GM23338 (cell line): ENCODE data around the gene ZNF878. TPM values are rescaled to one million over a fixed set of nuclear protein-coding genes. Genes with fewer than 3 reads are reported as not detected.

ENCODE experiments used
- ATAC-seq: fragments of 200-7000 bp; cut with Tn5 transposase; 3 replicates; pipeline ENCODE4 v1.9.1; 2020
- DNase-seq: peaks from one replicate; pipeline ENCODE4 v3.0.0-alpha.2; 2015; ENCODE audit warnings: low spot score
- H2AFZ ChIP-seq: fragments of 200-600 bp; sonication (generic); 2 replicates; pipeline ENCODE4 v1.8.0; 2016; ENCODE audit warnings: antibody characterized with exemption, mild to moderate bottlenecking, moderate library complexity
- H3F3A ChIP-seq: fragments of 200-600 bp; sonication (generic); replicated peaks from 2 replicates; pipeline ENCODE4 v1.8.0; 2017; ENCODE audit warnings: antibody characterized with exemption, mixed run types, low read depth
- H3K27ac ChIP-seq: fragments of 200-600 bp; sonication (generic); 2 replicates; pipeline ENCODE4 v1.6.1; 2016; ENCODE audit warnings: low read depth
- H3K27me3 ChIP-seq: fragments of 200-600 bp; sonication (generic); 2 replicates; pipeline ENCODE4 v1.8.0; 2016; ENCODE audit warnings: mild to moderate bottlenecking, mixed run types, moderate library complexity; ENCODE audit not compliant: insufficient read depth
- H3K36me3 ChIP-seq: fragments of 200-600 bp; sonication (generic); 2 replicates; pipeline ENCODE4 v1.8.0; 2016; ENCODE audit warnings: mild to moderate bottlenecking; ENCODE audit not compliant: insufficient read depth
- H3K4me1 ChIP-seq: fragments of 200-600 bp; sonication (generic); 2 replicates; pipeline ENCODE4 v1.8.0; 2016; ENCODE audit warnings: mild to moderate bottlenecking, moderate library complexity; ENCODE audit not compliant: insufficient read depth
- H3K4me2 ChIP-seq: fragments of 200-600 bp; sonication (generic); 2 replicates; pipeline ENCODE4 v1.7.1; 2017; ENCODE audit warnings: mixed run types
- H3K4me3 ChIP-seq: fragments of 200-600 bp; sonication (generic); 2 replicates; pipeline ENCODE4 v1.6.1; 2016; ENCODE audit warnings: mixed run types
- H3K79me2 ChIP-seq: fragments of 200-600 bp; sonication (generic); replicated peaks from 2 replicates; pipeline ENCODE4 v1.8.0; 2017; ENCODE audit warnings: mild to moderate bottlenecking; ENCODE audit not compliant: insufficient read depth
- H3K9me2 ChIP-seq: fragments of 200-600 bp; sonication (generic); 2 replicates; pipeline ENCODE4 v1.8.0; 2017; ENCODE audit not compliant: insufficient read depth
- H4K20me1 ChIP-seq: fragments of 200-600 bp; sonication (generic); replicated peaks from 2 replicates; pipeline ENCODE4 v1.8.0; 2017; ENCODE audit warnings: mild to moderate bottlenecking; ENCODE audit not compliant: insufficient read depth
- H3K27ac Mint-ChIP-seq: 2 replicates; pipeline ENCODE4 v1.8.0; 2020; ENCODE audit warnings: inconsistent platforms, mild to moderate bottlenecking, moderate library complexity, mixed read lengths
- H3K27me3 Mint-ChIP-seq: 3 replicates; pipeline ENCODE4 v1.8.0; 2022; ENCODE audit warnings: low read depth, mild to moderate bottlenecking, moderate library complexity, mixed read lengths, inconsistent platforms; ENCODE audit not compliant: insufficient read depth, poor library complexity
- H3K36me3 Mint-ChIP-seq: 3 replicates; pipeline ENCODE4 v1.8.0; 2021; ENCODE audit warnings: low read depth, mild to moderate bottlenecking, inconsistent platforms, moderate library complexity, mixed read lengths
- H3K4me1 Mint-ChIP-seq: 3 replicates; pipeline ENCODE4 v1.8.0; 2020; ENCODE audit warnings: mild to moderate bottlenecking, inconsistent platforms, mixed read lengths
- H3K4me3 Mint-ChIP-seq: 3 replicates; pipeline ENCODE4 v1.8.0; 2021; ENCODE audit warnings: moderate library complexity, mild to moderate bottlenecking, inconsistent platforms, mixed read lengths
- H3K9me3 Mint-ChIP-seq: 3 replicates; pipeline ENCODE4 v1.8.0; 2020; ENCODE audit warnings: moderate library complexity, mild to moderate bottlenecking, inconsistent platforms, mixed read lengths
- CREB1 ChIP-seq: fragments of 250-450 bp; sonication (Bioruptor Pico); IDR thresholded peaks from 2 replicates; pipeline ENCODE4 v1.5.0; 2020; ENCODE audit warnings: low read depth, mild to moderate bottlenecking, moderate library complexity
- EZH2 ChIP-seq: fragments of 200-600 bp; sonication (generic); IDR thresholded peaks from one replicate; pipeline ENCODE4 v1.8.0; 2017; ENCODE audit warnings: antibody characterized with exemption, mild to moderate bottlenecking, low read depth; ENCODE audit not compliant: unreplicated experiment
- EZH2phosphoT487 ChIP-seq: fragments of 200-600 bp; sonication (generic); IDR thresholded peaks from one replicate; pipeline ENCODE4 v1.8.1; 2018; ENCODE audit warnings: antibody characterized with exemption; ENCODE audit not compliant: unreplicated experiment
- JUNB ChIP-seq: IDR thresholded peaks from one replicate; pipeline ENCODE4 v1.6.1; 2016; ENCODE audit warnings: antibody characterized with exemption; ENCODE audit not compliant: unreplicated experiment
- NANOG ChIP-seq: IDR thresholded peaks from 2 replicates; pipeline ENCODE4 v1.6.1; 2016; ENCODE audit warnings: antibody characterized with exemption, borderline replicate concordance
- POLR2AphosphoS5 ChIP-seq: IDR thresholded peaks from 2 replicates; pipeline ENCODE4 v1.6.1; 2016; ENCODE audit warnings: antibody characterized with exemption, low read depth
- STAT1 ChIP-seq: IDR thresholded peaks from one replicate; pipeline ENCODE4 v1.6.1; 2016; ENCODE audit warnings: antibody characterized with exemption; ENCODE audit not compliant: unreplicated experiment
- ZNF114 ChIP-seq: fragments of 250-450 bp; sonication (Bioruptor Pico); IDR thresholded peaks from 2 replicates; pipeline ENCODE4 v1.5.0; 2020; ENCODE audit warnings: mild to moderate bottlenecking, moderate library complexity
- ZNF331 ChIP-seq: fragments of 250-450 bp; sonication (Bioruptor Pico); IDR thresholded peaks from 2 replicates; pipeline ENCODE4 v1.5.0; 2020; ENCODE audit warnings: low read depth, mild to moderate bottlenecking, moderate library complexity
- polyA plus RNA-seq: library from polyadenylated mRNA; unstranded; fragments of >200 nt; fragmentation: Nextera tagmentation; extraction: Ambion mirVana; gene quantifications from 2 replicates; pipeline ENCODE4 v1.2.1, GENCODE V29; 2016
- total RNA-seq: library from RNA; depleted of rRNA; stranded (reverse); fragments of >200 nt; shearing (Covaris generic); gene quantifications from 2 replicates; pipeline ENCODE4 v1.2.3, GENCODE V29; 2014
- TF ChIP-seq, protein P1 (sequence below), 2 experiments: fragments of 200-600 bp in 1 of 2; sonication (generic) in 1 of 2; conservative IDR thresholded peaks; 2 replicates each; pipeline versions ENCODE4 v1.5.1 to v1.6.1; 2016 to 2017; ENCODE audit warnings: antibody characterized with exemption in 2 of 2, low read depth in 2 of 2, mild to moderate bottlenecking in 2 of 2, moderate library complexity in 1 of 2
- TF ChIP-seq, protein P2 (sequence below): fragments of 250-450 bp; sonication (Bioruptor Pico); IDR thresholded peaks from 2 replicates; pipeline ENCODE4 v1.5.0; 2020; ENCODE audit warnings: mild to moderate bottlenecking, moderate library complexity
- TF ChIP-seq, protein P3 (sequence below): IDR thresholded peaks from one replicate; pipeline ENCODE4 v1.6.1; 2018; ENCODE audit warnings: antibody characterized with exemption; ENCODE audit not compliant: unreplicated experiment
- TF ChIP-seq, protein P4 (sequence below): IDR thresholded peaks from 2 replicates; pipeline ENCODE4 v1.6.1; 2016; ENCODE audit warnings: antibody characterized with exemption

Gene ZNF878
- total and polyA plus RNA-seq, 2 experiments from 2014 or later, result 8.7 to 16.4 TPM

DNA sequence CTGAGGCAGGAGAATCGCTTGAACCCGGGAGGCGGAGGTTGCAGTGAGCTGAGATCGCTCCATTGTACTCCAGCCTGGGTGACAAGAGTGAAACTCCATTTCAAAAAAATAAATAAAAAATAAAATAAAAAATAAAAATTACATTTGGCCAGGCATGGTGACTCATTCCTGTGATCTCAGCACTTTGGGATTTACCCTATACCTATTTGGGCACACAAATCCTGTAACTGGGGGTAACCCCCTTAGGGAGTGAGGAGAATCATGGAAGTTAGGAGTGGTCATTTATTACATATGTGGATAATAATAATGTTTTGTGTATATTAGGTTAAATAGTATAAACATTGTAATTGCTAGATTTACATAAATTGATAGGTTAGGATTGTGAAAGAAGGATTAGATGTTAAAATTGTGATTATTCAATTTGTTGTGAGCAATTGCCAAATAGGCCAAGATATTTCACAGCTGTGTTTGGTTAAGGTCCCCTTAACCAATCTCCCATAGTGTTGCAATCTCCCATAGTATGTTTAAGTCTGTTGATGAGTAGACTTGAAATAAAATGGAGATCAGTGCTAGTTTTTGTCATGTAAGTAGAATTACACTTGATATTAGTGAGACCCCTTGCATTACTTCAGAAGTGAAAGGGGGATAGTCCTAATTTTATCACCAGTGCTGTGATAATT, 42.5 kb upstream of the ZNF878 start:
- no peaks in the 10 kb centered on the region; the same call in none of the 2 replicates for H4K20me1 ChIP-seq
- Mint-ChIP-seq H3K27ac (no peak overlapping the region), H3K9me3 (peaks cover 89% of the 10 kb centered on the region), H3K36me3 (peaks cover 41% of the 10 kb centered on the region), H3K4me1 (no peaks in the 10 kb centered on the region; the same call in 2 of the 3 replicates), H3K4me3 (no peak overlapping the region), H3K27me3 (peaks cover 13% of the 10 kb centered on the region)
- no peak overlapping the region for H3K27ac ChIP-seq
- H3K4me1 ChIP-seq, result 0 out of 2 replicates have a peak, but pooled peaks cover 3% of the 10 kb centered on the region
- ATAC-seq (no peak), DNase-seq (no peak)
- TF ChIP-seq NANOG (no peak), EZH2phosphoT487 (no peak), JUNB (no peak), ZNF114 (CRISPR knock-in tag) (no peak), CREB1 (CRISPR knock-in tag) (no peak), EZH2 (no peak), ZNF331 (CRISPR knock-in tag) (no peak), STAT1 (no peak), POLR2AphosphoS5 (no peak)
- TF ChIP-seq, protein P1, sequence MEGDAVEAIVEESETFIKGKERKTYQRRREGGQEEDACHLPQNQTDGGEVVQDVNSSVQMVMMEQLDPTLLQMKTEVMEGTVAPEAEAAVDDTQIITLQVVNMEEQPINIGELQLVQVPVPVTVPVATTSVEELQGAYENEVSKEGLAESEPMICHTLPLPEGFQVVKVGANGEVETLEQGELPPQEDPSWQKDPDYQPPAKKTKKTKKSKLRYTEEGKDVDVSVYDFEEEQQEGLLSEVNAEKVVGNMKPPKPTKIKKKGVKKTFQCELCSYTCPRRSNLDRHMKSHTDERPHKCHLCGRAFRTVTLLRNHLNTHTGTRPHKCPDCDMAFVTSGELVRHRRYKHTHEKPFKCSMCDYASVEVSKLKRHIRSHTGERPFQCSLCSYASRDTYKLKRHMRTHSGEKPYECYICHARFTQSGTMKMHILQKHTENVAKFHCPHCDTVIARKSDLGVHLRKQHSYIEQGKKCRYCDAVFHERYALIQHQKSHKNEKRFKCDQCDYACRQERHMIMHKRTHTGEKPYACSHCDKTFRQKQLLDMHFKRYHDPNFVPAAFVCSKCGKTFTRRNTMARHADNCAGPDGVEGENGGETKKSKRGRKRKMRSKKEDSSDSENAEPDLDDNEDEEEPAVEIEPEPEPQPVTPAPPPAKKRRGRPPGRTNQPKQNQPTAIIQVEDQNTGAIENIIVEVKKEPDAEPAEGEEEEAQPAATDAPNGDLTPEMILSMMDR (conservative IDR thresholded peaks at IDR 0.05; ENCODE audit: low read depth in 2 of 2), result no peak
- TF ChIP-seq, protein P2, sequence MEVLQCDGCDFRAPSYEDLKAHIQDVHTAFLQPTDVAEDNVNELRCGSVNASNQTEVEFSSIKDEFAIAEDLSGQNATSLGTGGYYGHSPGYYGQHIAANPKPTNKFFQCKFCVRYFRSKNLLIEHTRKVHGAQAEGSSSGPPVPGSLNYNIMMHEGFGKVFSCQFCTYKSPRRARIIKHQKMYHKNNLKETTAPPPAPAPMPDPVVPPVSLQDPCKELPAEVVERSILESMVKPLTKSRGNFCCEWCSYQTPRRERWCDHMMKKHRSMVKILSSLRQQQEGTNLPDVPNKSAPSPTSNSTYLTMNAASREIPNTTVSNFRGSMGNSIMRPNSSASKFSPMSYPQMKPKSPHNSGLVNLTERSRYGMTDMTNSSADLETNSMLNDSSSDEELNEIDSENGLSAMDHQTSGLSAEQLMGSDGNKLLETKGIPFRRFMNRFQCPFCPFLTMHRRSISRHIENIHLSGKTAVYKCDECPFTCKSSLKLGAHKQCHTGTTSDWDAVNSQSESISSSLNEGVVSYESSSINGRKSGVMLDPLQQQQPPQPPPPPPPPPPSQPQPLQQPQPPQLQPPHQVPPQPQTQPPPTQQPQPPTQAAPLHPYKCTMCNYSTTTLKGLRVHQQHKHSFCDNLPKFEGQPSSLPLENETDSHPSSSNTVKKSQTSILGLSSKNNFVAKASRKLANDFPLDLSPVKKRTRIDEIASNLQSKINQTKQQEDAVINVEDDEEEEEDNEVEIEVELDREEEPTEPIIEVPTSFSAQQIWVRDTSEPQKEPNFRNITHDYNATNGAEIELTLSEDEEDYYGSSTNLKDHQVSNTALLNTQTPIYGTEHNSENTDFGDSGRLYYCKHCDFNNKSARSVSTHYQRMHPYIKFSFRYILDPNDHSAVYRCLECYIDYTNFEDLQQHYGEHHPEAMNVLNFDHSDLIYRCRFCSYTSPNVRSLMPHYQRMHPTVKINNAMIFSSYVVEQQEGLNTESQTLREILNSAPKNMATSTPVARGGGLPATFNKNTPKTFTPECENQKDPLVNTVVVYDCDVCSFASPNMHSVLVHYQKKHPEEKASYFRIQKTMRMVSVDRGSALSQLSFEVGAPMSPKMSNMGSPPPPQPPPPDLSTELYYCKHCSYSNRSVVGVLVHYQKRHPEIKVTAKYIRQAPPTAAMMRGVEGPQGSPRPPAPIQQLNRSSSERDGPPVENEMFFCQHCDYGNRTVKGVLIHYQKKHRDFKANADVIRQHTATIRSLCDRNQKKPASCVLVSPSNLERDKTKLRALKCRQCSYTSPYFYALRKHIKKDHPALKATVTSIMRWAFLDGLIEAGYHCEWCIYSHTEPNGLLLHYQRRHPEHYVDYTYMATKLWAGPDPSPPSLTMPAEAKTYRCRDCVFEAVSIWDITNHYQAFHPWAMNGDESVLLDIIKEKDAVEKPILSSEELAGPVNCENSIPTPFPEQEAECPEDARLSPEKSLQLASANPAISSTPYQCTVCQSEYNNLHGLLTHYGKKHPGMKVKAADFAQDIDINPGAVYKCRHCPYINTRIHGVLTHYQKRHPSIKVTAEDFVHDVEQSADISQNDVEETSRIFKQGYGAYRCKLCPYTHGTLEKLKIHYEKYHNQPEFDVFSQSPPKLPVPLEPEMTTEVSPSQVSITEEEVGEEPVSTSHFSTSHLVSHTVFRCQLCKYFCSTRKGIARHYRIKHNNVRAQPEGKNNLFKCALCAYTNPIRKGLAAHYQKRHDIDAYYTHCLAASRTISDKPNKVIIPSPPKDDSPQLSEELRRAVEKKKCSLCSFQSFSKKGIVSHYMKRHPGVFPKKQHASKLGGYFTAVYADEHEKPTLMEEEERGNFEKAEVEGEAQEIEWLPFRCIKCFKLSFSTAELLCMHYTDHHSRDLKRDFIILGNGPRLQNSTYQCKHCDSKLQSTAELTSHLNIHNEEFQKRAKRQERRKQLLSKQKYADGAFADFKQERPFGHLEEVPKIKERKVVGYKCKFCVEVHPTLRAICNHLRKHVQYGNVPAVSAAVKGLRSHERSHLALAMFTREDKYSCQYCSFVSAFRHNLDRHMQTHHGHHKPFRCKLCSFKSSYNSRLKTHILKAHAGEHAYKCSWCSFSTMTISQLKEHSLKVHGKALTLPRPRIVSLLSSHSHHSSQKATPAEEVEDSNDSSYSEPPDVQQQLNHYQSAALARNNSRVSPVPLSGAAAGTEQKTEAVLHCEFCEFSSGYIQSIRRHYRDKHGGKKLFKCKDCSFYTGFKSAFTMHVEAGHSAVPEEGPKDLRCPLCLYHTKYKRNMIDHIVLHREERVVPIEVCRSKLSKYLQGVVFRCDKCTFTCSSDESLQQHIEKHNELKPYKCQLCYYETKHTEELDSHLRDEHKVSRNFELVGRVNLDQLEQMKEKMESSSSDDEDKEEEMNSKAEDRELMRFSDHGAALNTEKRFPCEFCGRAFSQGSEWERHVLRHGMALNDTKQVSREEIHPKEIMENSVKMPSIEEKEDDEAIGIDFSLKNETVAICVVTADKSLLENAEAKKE (CRISPR knock-in tag), result no peak
- TF ChIP-seq, protein P3, sequence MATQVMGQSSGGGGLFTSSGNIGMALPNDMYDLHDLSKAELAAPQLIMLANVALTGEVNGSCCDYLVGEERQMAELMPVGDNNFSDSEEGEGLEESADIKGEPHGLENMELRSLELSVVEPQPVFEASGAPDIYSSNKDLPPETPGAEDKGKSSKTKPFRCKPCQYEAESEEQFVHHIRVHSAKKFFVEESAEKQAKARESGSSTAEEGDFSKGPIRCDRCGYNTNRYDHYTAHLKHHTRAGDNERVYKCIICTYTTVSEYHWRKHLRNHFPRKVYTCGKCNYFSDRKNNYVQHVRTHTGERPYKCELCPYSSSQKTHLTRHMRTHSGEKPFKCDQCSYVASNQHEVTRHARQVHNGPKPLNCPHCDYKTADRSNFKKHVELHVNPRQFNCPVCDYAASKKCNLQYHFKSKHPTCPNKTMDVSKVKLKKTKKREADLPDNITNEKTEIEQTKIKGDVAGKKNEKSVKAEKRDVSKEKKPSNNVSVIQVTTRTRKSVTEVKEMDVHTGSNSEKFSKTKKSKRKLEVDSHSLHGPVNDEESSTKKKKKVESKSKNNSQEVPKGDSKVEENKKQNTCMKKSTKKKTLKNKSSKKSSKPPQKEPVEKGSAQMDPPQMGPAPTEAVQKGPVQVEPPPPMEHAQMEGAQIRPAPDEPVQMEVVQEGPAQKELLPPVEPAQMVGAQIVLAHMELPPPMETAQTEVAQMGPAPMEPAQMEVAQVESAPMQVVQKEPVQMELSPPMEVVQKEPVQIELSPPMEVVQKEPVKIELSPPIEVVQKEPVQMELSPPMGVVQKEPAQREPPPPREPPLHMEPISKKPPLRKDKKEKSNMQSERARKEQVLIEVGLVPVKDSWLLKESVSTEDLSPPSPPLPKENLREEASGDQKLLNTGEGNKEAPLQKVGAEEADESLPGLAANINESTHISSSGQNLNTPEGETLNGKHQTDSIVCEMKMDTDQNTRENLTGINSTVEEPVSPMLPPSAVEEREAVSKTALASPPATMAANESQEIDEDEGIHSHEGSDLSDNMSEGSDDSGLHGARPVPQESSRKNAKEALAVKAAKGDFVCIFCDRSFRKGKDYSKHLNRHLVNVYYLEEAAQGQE, result no peak
- TF ChIP-seq, protein P4, sequence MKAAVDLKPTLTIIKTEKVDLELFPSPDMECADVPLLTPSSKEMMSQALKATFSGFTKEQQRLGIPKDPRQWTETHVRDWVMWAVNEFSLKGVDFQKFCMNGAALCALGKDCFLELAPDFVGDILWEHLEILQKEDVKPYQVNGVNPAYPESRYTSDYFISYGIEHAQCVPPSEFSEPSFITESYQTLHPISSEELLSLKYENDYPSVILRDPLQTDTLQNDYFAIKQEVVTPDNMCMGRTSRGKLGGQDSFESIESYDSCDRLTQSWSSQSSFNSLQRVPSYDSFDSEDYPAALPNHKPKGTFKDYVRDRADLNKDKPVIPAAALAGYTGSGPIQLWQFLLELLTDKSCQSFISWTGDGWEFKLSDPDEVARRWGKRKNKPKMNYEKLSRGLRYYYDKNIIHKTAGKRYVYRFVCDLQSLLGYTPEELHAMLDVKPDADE, result no peak
- no peaks in the 10 kb centered on the region; the same call in 1 of the 2 replicates for H3F3A ChIP-seq
- H3K79me2 ChIP-seq, result peaks cover 76% of the 10 kb centered on the region
- H3K36me3 ChIP-seq, result peaks cover 47% of the 10 kb centered on the region
- H3K4me3 ChIP-seq, result no peak overlapping the region
- no peaks in the 10 kb centered on the region for H3K27me3 ChIP-seq
- no peak overlapping the region for H2AFZ ChIP-seq
- no peak overlapping the region for H3K4me2 ChIP-seq
- H3K9me2 ChIP-seq, result no peaks in the 10 kb centered on the region
